Measurements from ENCODE around the gene LRP8. TPM values are rescaled to one million over a fixed set of nuclear protein-coding genes. Genes with fewer than 3 reads are reported as not detected.

Gene LRP8
- total RNA-seq, 1 donor from 2014 or later: 4.4 TPM

DNA sequence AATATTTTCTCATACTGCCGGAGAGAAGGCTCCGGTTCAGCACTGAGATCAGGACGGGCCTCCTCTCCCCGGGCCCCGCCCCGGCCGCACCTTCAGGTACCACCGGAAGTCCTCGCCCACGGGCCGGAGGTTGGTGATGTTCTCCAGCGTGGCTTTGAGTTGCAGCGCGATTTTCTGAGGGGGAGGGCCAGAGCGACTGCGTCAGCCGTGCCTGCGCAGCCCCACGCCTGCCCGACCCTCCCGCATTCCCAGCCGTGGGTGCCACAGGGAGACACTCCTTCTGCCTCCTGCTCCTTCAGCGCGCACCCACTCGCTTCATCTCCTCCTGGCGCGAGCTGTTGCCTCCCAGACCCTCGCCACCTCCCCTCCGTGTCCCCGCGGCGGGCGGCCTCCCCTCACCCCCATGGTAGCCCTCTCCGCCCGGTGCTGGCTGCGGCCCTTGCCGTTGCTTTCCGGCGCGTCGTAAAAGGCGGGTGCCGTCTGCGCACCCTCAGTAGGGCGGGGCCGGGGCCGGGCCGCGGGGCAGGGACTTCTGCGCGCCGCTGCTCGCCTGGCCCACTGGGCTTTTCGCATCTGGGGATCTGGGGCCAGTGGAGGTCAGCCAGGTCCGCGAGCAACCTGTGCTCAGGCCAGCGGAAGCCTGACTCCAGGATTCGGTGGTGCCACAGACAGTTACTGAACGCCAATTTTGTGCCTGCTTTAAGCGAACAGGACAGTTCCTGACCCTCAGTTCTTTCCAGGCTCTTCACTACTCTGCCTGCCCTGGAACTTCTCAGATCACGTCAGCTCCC, 107.5 kb downstream of the LRP8 start, which contains the start of gene CZIB:
TSS of gene CZIB (minus strand) at position 464 of the 791 bp plus-strand sequence. CDS start at position 405, 59 bp downstream.
- TF ChIP-seq, protein P1, sequence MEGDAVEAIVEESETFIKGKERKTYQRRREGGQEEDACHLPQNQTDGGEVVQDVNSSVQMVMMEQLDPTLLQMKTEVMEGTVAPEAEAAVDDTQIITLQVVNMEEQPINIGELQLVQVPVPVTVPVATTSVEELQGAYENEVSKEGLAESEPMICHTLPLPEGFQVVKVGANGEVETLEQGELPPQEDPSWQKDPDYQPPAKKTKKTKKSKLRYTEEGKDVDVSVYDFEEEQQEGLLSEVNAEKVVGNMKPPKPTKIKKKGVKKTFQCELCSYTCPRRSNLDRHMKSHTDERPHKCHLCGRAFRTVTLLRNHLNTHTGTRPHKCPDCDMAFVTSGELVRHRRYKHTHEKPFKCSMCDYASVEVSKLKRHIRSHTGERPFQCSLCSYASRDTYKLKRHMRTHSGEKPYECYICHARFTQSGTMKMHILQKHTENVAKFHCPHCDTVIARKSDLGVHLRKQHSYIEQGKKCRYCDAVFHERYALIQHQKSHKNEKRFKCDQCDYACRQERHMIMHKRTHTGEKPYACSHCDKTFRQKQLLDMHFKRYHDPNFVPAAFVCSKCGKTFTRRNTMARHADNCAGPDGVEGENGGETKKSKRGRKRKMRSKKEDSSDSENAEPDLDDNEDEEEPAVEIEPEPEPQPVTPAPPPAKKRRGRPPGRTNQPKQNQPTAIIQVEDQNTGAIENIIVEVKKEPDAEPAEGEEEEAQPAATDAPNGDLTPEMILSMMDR (IDR thresholded peaks at IDR 0.05; ENCODE audit: unreplicated experiment): no peak

DNA sequence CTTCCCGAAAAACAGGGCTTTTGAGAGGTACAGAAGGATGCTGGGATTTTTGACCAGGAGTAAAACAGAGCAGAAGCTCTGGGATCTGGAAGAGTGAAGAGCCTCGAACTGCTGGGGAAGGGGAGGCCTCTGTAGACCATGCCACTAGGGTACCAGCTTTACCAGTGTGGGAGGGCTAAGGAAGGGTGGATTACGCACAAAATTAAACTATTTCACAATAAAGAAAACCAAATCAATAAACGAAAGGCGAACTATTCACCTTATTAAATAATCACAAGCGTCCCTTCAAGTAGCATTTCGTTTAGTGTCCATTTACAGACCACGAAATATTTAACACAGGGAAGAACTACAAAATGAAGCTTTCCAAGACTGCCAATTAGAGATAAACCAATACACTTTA, 108.2 kb downstream of the LRP8 start:
- DNase-seq (ENCODE audit: low spot score, unreplicated experiment): no peak
- Mint-ChIP-seq H3K4me3 (ENCODE audit: low read depth) (peak overlapping the region; percentile 87), H3K36me3 (ENCODE audit: insufficient read depth) (peaks cover 1% of the 10 kb centered on the region), H3K27me3 (no peaks in the 10 kb centered on the region), H3K27ac (peak overlapping the region; percentile 97), H3K9me3 (ENCODE audit: low read depth) (no peaks in the 10 kb centered on the region), H3K4me1 (ENCODE audit: low read depth) (peaks cover 16% of the 10 kb centered on the region)
- TF ChIP-seq, protein P1 (IDR thresholded peaks at IDR 0.05; ENCODE audit: unreplicated experiment): no peak

More for the DNA sequence above, 107.5 kb downstream of the LRP8 start, which contains the start of gene CZIB:
- Mint-ChIP-seq H3K4me3 (ENCODE audit: low read depth) (peak within 1 kb of the TSS; percentile 87), H3K9me3 (ENCODE audit: low read depth) (no peaks in the 10 kb centered on the region), H3K27me3 (no peaks in the 10 kb centered on the region), H3K27ac (peak within 1 kb of the TSS; percentile 97), H3K36me3 (ENCODE audit: insufficient read depth) (peaks cover 1% of the 10 kb centered on the region), H3K4me1 (ENCODE audit: low read depth) (peaks cover 16% of the 10 kb centered on the region)
- peak; percentile 92 for DNase-seq (ENCODE audit: low spot score, unreplicated experiment)

DNA sequence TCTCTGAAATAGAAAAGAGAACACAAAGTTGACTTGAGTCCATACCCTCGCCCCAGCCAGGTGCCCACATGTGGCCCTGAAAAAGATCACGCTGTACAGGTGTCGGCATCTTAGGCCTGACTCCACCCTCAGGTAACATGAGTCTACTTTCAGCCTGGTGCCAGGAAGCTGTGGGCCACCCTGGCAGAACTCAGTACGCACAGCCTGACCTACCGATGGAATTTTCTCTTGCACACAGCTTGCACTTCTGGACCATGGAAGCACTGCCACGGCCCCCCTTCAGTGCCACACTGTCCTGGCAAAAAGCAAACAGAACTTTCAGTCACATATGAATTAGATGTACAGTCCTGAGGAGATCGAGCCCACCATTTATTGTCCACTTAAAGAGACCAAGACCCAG, 109.7 kb downstream of the LRP8 start:
- no peaks in the 10 kb centered on the region for H3K27me3 Mint-ChIP-seq
- H3K27ac Mint-ChIP-seq: peak overlapping the region; percentile 51
- H3K9me3 Mint-ChIP-seq (ENCODE audit: low read depth): no peaks in the 10 kb centered on the region
- peaks cover 1% of the 10 kb centered on the region for H3K36me3 Mint-ChIP-seq (ENCODE audit: insufficient read depth)
- H3K4me3 Mint-ChIP-seq (ENCODE audit: low read depth): no peak overlapping the region
- TF ChIP-seq, protein P1 (IDR thresholded peaks at IDR 0.05; ENCODE audit: unreplicated experiment): no peak
- H3K4me1 Mint-ChIP-seq (ENCODE audit: low read depth): peaks cover 16% of the 10 kb centered on the region
- no peak for DNase-seq (ENCODE audit: low spot score, unreplicated experiment)

DNA sequence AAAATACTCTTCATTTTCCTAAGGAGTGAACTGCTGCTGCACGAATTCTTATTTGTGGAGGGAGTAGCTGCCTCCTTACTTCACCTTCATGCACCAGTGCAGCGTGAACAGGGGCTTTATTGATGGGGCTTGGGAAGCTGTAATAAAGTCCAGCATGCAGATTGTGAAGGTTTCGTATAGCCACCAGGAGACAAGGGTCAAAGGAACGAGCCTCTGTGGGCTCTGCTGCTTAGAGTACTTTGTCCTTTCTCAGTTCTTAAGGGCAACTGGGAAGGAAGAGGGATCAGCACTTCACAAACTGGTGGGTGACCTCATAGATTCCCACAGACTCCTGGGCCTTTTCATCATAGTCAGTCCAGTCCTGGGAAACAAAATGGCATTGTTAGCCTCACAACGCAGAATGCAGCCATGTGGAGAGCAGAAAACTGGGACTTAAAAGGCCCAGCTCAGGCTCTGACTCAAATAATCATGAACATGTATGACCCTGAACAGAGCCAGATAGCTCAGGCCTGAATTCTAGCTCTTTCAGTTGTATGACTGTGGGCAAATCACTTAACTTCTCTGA, 113.4 kb downstream of the LRP8 start:
- Mint-ChIP-seq H3K27me3 (no peaks in the 10 kb centered on the region), H3K4me3 (ENCODE audit: low read depth) (no peak overlapping the region), H3K9me3 (ENCODE audit: low read depth) (no peaks in the 10 kb centered on the region), H3K4me1 (ENCODE audit: low read depth) (peaks cover 6% of the 10 kb centered on the region), H3K27ac (peak overlapping the region; percentile 59), H3K36me3 (ENCODE audit: insufficient read depth) (peaks cover 12% of the 10 kb centered on the region)
- no peak for DNase-seq (ENCODE audit: low spot score, unreplicated experiment)
- TF ChIP-seq, protein P1 (IDR thresholded peaks at IDR 0.05; ENCODE audit: unreplicated experiment): no peak

DNA sequence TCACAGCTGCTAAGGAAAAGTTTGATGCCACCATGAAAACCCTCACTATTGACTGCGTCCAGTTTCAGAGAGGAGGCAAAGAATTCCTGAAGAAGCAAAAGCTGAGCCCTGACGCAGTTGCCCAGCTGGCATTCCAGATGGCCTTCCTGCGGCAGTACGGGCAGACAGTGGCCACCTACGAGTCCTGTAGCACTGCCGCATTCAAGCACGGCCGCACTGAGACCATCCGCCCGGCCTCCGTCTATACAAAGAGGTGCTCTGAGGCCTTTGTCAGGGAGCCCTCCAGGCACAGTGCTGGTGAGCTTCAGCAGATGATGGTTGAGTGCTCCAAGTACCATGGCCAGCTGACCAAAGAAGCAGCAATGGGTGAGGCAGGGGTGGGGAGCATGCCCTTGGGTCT, 116.9 kb downstream of the LRP8 start:
- no peaks in the 10 kb centered on the region for H3K27me3 Mint-ChIP-seq
- H3K4me3 Mint-ChIP-seq (ENCODE audit: low read depth): no peak overlapping the region
- H3K36me3 Mint-ChIP-seq (ENCODE audit: insufficient read depth): peaks cover 41% of the 10 kb centered on the region
- H3K4me1 Mint-ChIP-seq (ENCODE audit: low read depth): no peaks in the 10 kb centered on the region
- H3K27ac Mint-ChIP-seq: no peak overlapping the region
- no peak for DNase-seq (ENCODE audit: low spot score, unreplicated experiment)
- TF ChIP-seq, protein P1 (IDR thresholded peaks at IDR 0.05; ENCODE audit: unreplicated experiment): no peak
- peaks cover 12% of the 10 kb centered on the region for H3K9me3 Mint-ChIP-seq (ENCODE audit: low read depth)
